ENCODE data around the gene UGT3A1.

UGT3A1 gene

GRCh38 chr5:35926389-35927051 lies 64.7 kb downstream of the UGT3A1 start:
- peak; percentile 63 for DNase-seq (ENCODE audit: low read depth)
- TF ChIP-seq CTCF (IDR thresholded peaks at IDR 0.05; ENCODE audit: low read length, missing control alignments) = peak; percentile 79
- no peak overlapping the region for H3K4me3 ChIP-seq (replicated peaks; ENCODE audit: low read depth, low read length)

DNA sequence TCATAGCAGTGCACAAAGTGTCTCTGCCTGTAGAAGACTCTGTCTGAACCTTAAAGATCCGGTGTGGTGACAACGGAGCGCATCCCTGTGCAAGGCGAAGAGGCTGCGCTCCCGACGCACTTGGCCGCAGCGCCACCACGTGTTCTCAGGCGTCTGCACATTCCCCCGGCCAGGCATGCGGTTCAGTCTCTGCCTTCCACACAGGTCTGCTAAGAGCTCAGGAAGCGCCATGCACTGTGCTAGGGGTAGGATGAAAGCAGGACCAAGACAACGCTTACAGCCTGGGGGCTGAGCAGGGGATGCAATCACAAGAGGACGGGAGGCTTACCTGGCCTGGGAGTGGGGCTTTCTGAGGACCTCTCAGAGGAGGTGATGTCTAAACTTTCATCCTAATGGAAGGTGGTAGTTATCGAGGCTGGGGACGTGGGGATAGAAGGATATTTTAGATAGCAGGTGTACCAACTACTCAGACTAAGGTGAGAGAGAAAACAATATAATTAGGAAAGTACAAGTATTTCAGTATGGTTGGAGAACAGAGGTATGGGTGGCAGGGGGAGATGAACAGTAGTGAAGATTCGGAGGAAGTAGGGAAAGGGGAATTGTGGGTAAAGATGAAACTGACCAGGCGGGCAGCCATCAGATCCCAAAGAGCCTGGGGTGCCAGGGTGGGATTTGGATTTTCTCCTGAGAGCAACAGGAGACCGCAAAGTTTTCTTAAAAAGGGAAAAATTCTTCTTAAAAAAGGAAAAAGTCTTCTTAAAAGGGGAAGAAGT lies 66.1 kb downstream of the UGT3A1 start:
- peak; percentile 56 for TF ChIP-seq CTCF (IDR thresholded peaks at IDR 0.05; ENCODE audit: low read length, missing control alignments)
- no peak overlapping the region for H3K4me3 ChIP-seq (replicated peaks; ENCODE audit: low read depth, low read length)
- peak; percentile 52 for DNase-seq (ENCODE audit: low read depth)

DNA sequence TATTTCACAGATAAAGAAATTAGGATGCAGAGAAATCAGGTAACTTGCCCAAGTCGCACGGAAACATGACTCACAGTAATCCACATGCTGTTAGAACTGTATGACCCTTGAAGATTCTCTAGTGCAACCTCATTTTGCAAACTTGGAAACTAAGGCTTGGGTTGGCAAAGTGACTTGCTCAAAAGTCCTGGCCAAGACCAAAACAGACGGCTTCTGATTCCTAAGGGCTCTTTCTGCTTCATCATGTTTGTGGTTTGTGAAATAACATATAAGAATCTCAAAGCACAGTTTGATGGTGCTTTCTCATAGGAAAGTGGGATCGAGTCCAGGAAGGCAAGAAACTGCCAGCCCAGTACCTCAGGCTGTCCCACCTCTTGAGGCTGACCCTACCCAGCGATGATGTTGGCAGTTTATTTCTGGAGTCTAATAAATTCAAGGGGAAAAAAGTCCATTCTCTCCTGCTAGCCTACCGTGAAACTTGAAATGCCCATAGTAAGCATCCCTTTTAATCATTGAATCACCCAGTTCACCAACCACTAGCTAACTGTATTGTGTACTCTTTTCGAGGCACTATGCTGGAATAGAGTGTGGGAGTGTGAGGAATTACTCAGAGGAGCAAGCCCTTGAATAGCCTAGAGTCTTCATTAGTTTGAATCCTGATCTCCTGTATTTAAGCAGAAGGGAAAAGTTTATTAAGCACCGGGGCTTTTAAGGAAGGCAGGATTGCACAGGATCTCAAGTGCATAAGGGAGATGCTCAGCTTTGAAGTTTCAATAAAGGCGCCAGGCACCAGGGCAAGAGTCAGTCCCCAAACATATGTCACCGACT lies 66.9 kb downstream of the UGT3A1 start:
- H3K4me3 ChIP-seq (replicated peaks; ENCODE audit: low read depth, low read length) = no peak overlapping the region
- peak; percentile 28 for DNase-seq (ENCODE audit: low read depth)
- no peak for TF ChIP-seq CTCF (IDR thresholded peaks at IDR 0.05; ENCODE audit: low read length, missing control alignments)

- no peak for DNase-seq (ENCODE audit: low read depth)
- H3K4me3 ChIP-seq (replicated peaks; ENCODE audit: low read depth, low read length) = no peak overlapping the region
- TF ChIP-seq CTCF (IDR thresholded peaks at IDR 0.05; ENCODE audit: low read length, missing control alignments) = no peak
Measured at GRCh38 chr5:35922468-35922867, 68.7 kb downstream of the UGT3A1 start.

GRCh38 chr5:35921930-35922329 lies 69.3 kb downstream of the UGT3A1 start:
- DNase-seq (ENCODE audit: low read depth) = no peak
- no peak overlapping the region for H3K4me3 ChIP-seq (replicated peaks; ENCODE audit: low read depth, low read length)
- TF ChIP-seq CTCF (IDR thresholded peaks at IDR 0.05; ENCODE audit: low read length, missing control alignments) = no peak

- H3K4me3 ChIP-seq (replicated peaks; ENCODE audit: low read depth, low read length) = no peak overlapping the region
- DNase-seq (ENCODE audit: low read depth) = peak; percentile 4
- TF ChIP-seq CTCF (IDR thresholded peaks at IDR 0.05; ENCODE audit: low read length, missing control alignments) = peak; percentile 20
Measured at GRCh38 chr5:35920890-35921289, 70.3 kb downstream of the UGT3A1 start.

Measured in fibroblast of pulmonary artery (primary cell).